ENCODE results near the gene CCDC60.

CCDC60 gene

DNA sequence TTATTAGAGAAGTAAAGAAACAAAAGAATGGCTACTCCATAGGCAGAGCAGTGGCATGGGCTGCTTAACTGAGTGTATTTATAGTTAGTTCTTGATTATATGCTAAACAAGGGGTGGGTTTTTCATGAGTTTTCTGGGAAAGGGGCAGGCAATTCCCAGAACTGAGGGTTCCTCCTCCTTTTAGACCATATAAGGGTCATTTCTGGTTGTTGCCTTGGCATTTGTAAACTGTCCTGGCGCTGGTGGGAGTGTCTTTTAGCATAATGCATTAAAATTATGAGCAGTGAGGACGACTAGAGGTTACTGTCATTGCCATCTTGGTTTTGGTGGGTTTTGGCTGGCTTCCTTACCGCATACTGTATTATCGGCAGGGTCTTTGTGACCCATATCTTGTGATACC, 40.1 kb downstream of the CCDC60 start:
- Histone ChIP-seq H3K9me3 (ENCODE audit: insufficient read depth, low read length) (no peaks in the 10 kb centered on the region), H3K36me3 (replicated peaks; ENCODE audit: low read depth, low read length) (no peaks in the 10 kb centered on the region), H3K9ac (ENCODE audit: low read length) (no peak overlapping the region), H3K4me3 (ENCODE audit: low read length) (no peak overlapping the region), H3K27me3 (ENCODE audit: low read depth, low read length) (no peaks in the 10 kb centered on the region), H3K79me2 (ENCODE audit: low read length) (no peaks in the 10 kb centered on the region), H2AFZ (ENCODE audit: low read depth, low read length) (no peak overlapping the region), H4K20me1 (ENCODE audit: insufficient read depth, low read length) (no peaks in the 10 kb centered on the region), H3K27ac (ENCODE audit: low read length) (no peak overlapping the region), H3K4me2 (ENCODE audit: low read length) (no peak overlapping the region), H3K4me1 (ENCODE audit: low read length) (peaks cover 7% of the 10 kb centered on the region)
- no peak for TF ChIP-seq EZH2phosphoT487 (IDR thresholded peaks at IDR 0.05; ENCODE audit: low read depth)
- TF ChIP-seq, protein P1, sequence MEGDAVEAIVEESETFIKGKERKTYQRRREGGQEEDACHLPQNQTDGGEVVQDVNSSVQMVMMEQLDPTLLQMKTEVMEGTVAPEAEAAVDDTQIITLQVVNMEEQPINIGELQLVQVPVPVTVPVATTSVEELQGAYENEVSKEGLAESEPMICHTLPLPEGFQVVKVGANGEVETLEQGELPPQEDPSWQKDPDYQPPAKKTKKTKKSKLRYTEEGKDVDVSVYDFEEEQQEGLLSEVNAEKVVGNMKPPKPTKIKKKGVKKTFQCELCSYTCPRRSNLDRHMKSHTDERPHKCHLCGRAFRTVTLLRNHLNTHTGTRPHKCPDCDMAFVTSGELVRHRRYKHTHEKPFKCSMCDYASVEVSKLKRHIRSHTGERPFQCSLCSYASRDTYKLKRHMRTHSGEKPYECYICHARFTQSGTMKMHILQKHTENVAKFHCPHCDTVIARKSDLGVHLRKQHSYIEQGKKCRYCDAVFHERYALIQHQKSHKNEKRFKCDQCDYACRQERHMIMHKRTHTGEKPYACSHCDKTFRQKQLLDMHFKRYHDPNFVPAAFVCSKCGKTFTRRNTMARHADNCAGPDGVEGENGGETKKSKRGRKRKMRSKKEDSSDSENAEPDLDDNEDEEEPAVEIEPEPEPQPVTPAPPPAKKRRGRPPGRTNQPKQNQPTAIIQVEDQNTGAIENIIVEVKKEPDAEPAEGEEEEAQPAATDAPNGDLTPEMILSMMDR (IDR thresholded peaks at IDR 0.05; ENCODE audit: low read depth, low read length): no peak

DNA sequence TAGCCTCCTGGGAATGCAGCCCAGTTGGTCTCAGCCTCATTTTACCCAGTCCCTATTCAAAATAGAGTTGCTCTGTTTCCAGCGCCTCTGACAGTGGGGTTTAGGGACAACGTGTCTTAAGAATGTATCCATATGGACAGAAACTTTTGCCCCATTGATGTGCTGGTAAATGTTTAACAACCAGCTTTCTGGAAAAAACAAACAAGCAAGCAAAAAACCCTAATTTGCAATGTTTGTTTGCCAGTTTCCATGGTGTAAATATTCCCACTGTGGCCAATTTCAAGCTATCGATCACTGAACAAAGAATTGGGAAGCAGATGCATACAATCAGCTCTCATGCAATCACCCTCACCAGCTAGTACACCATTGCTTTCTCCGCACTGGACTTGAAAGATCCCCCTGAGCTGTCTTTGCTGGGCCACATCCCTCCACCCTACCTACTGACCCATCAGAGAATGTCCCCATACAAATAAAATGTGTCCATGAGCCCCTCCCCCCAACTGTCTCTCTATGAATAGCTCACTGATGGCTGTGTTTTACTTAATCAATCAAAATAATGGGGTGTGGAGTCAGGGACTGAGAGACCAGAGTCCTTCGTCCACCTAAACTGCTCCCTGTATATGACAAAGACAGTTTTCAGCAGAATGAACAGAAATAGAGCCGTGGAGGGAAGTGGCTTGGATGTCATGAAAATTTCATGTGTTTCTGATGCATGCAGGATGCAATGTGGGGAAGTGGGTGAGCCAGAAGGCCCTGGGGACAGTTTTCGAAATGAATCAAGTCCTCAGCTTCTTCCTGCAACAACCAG, 40.8 kb downstream of the CCDC60 start:
- no peaks in the 10 kb centered on the region for H3K9me3 ChIP-seq (ENCODE audit: insufficient read depth, low read length)
- no peak overlapping the region for H2AFZ ChIP-seq (ENCODE audit: low read depth, low read length)
- H3K4me2 ChIP-seq (ENCODE audit: low read length): no peak overlapping the region
- peaks cover 7% of the 10 kb centered on the region for H3K4me1 ChIP-seq (ENCODE audit: low read length)
- H3K79me2 ChIP-seq (ENCODE audit: low read length): no peaks in the 10 kb centered on the region
- no peaks in the 10 kb centered on the region for H3K27me3 ChIP-seq (ENCODE audit: low read depth, low read length)
- no peak overlapping the region for H3K9ac ChIP-seq (ENCODE audit: low read length)
- H4K20me1 ChIP-seq (ENCODE audit: insufficient read depth, low read length): no peaks in the 10 kb centered on the region
- no peak overlapping the region for H3K27ac ChIP-seq (ENCODE audit: low read length)
- no peaks in the 10 kb centered on the region for H3K36me3 ChIP-seq (replicated peaks; ENCODE audit: low read depth, low read length)
- H3K4me3 ChIP-seq (ENCODE audit: low read length): no peak overlapping the region
- TF ChIP-seq, protein P1 (IDR thresholded peaks at IDR 0.05; ENCODE audit: low read depth, low read length): no peak
- no peak for TF ChIP-seq EZH2phosphoT487 (IDR thresholded peaks at IDR 0.05; ENCODE audit: low read depth)

DNA sequence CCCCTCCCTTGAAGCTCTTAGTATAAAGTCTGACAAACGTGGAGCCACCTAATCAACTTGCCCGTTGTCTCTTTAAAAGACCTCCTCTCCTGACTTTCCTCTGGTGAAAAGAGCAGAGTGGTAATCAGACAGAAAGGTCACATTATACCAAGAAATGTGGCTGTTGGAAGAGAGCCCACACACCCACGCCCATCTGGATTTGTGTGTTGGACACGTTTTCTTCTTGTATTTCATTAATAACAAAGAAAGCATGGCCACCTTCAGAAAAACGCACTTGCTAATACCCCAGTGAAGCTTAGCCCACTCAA, 41.3 kb downstream of the CCDC60 start:
- Histone ChIP-seq H3K9me3 (ENCODE audit: insufficient read depth, low read length) (no peaks in the 10 kb centered on the region), H4K20me1 (ENCODE audit: insufficient read depth, low read length) (no peaks in the 10 kb centered on the region), H3K27me3 (ENCODE audit: low read depth, low read length) (no peaks in the 10 kb centered on the region), H3K9ac (ENCODE audit: low read length) (no peak overlapping the region), H3K4me1 (ENCODE audit: low read length) (peaks cover 7% of the 10 kb centered on the region), H3K4me3 (ENCODE audit: low read length) (no peak overlapping the region), H3K36me3 (replicated peaks; ENCODE audit: low read depth, low read length) (no peaks in the 10 kb centered on the region), H3K4me2 (ENCODE audit: low read length) (no peak overlapping the region), H2AFZ (ENCODE audit: low read depth, low read length) (no peak overlapping the region), H3K27ac (ENCODE audit: low read length) (no peak overlapping the region), H3K79me2 (ENCODE audit: low read length) (no peaks in the 10 kb centered on the region)
- TF ChIP-seq, protein P1 (IDR thresholded peaks at IDR 0.05; ENCODE audit: low read depth, low read length): no peak

DNA sequence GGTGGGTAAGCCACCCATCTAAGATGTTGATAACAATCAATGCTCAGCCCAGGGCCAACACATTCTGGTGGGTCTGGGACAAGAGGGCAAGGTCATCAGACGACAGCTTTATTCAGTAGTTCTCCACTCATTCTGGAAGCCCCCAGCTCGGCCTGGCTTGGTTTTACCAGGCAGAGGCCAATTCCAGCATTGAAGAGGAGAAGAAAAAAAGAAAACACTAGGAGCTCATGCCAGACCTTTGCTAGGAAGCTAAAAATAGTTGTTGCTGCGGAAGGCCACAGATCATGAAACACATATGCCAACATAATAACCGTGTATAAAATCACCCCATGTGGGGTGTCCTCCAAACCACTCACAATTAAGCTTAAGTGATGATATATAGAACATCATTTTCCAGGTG, 44.4 kb downstream of the CCDC60 start:
- no peak overlapping the region for H3K4me3 ChIP-seq (ENCODE audit: low read length)
- H3K27me3 ChIP-seq (ENCODE audit: low read depth, low read length): no peaks in the 10 kb centered on the region
- no peaks in the 10 kb centered on the region for H3K36me3 ChIP-seq (replicated peaks; ENCODE audit: low read depth, low read length)
- H4K20me1 ChIP-seq (ENCODE audit: insufficient read depth, low read length): no peaks in the 10 kb centered on the region
- H3K79me2 ChIP-seq (ENCODE audit: low read length): no peaks in the 10 kb centered on the region
- no peak overlapping the region for H3K4me2 ChIP-seq (ENCODE audit: low read length)
- H3K9ac ChIP-seq (ENCODE audit: low read length): no peak overlapping the region
- H3K27ac ChIP-seq (ENCODE audit: low read length): no peak overlapping the region
- no peak for TF ChIP-seq EZH2phosphoT487 (IDR thresholded peaks at IDR 0.05; ENCODE audit: low read depth)
- TF ChIP-seq, protein P1 (IDR thresholded peaks at IDR 0.05; ENCODE audit: low read depth, low read length): no peak
- no peaks in the 10 kb centered on the region for H3K9me3 ChIP-seq (ENCODE audit: insufficient read depth, low read length)
- no peak overlapping the region for H2AFZ ChIP-seq (ENCODE audit: low read depth, low read length)
- H3K4me1 ChIP-seq (ENCODE audit: low read length): peaks cover 7% of the 10 kb centered on the region
